K562 (cell line): ENCODE results near the gene RNF114. TPM values are rescaled to one million over a fixed set of nuclear protein-coding genes. Genes with fewer than 3 reads are reported as not detected.

Experiments
- E4F1 ChIP-seq: fragments of 250-450 bp; sonication (Bioruptor Pico); IDR thresholded peaks from 2 replicates; pipeline ENCODE4 v1.5.0; 2021; ENCODE audit warnings: mild to moderate bottlenecking, borderline replicate concordance
- ESRRA ChIP-seq: fragments of 450-650 bp; IDR thresholded peaks from 2 replicates; pipeline ENCODE4 v1.6.1; 2014; ENCODE audit warnings: low read depth, mild to moderate bottlenecking, moderate library complexity, borderline replicate concordance
- EZH2 ChIP-seq: IDR thresholded peaks from 2 replicates; pipeline ENCODE4 v1.6.1; 2012; ENCODE audit warnings: low read depth, mild to moderate bottlenecking, inconsistent platforms, low read length, borderline replicate concordance
- HDAC2 ChIP-seq: fragments of 450-650 bp; IDR thresholded peaks from 2 replicates; pipeline ENCODE4 v1.6.1; 2016; ENCODE audit warnings: mild to moderate bottlenecking
- NCOA2 ChIP-seq, 2 experiments: fragments of 450-650 bp; IDR thresholded peaks; 2 replicates each; pipeline ENCODE4 v1.6.1; 2018; ENCODE audit warnings: mild to moderate bottlenecking in 2 of 2, moderate library complexity in 1 of 2; ENCODE audit not compliant: partially characterized antibody in 2 of 2
- NCOR1 ChIP-seq: fragments of 450-650 bp; IDR thresholded peaks from 2 replicates; pipeline ENCODE4 v1.6.1; 2016; ENCODE audit warnings: mild to moderate bottlenecking, moderate library complexity
- NFATC3 ChIP-seq: fragments of 450-650 bp; IDR thresholded peaks from 2 replicates; pipeline ENCODE4 v1.6.1; 2017; ENCODE audit warnings: mild to moderate bottlenecking
- NONO ChIP-seq, 2 experiments: fragments of 200-400 bp in 1 of 2; fragments of 450-650 bp in 1 of 2; formaldehyde crosslinking in 1 of 2; IDR thresholded peaks; 2 replicates each; pipeline ENCODE4 v1.6.1; 2017; ENCODE audit warnings: low read depth in 2 of 2, mild to moderate bottlenecking in 2 of 2, moderate library complexity in 2 of 2, low read length in 1 of 2
- NR2F6 ChIP-seq: fragments of 450-650 bp; formaldehyde crosslinking; IDR thresholded peaks from 2 replicates; pipeline ENCODE4 v1.4.0; 2020; ENCODE audit warnings: mild to moderate bottlenecking
- POLR3A ChIP-seq: IDR thresholded peaks from 2 replicates; pipeline ENCODE4 v1.6.1; 2011; ENCODE audit warnings: borderline replicate concordance, mild to moderate bottlenecking, moderate library complexity; ENCODE audit not compliant: insufficient read length, insufficient read depth; ENCODE audit errors: extremely low read depth
- ZC3H4 ChIP-seq: sonication (generic); formaldehyde crosslinking; IDR thresholded peaks from 2 replicates; pipeline ENCODE4 v1.9.0; 2021; ENCODE audit warnings: missing genetic modification reagents, borderline replicate concordance
- ZFPM2 ChIP-seq: fragments of 250-450 bp; sonication (Bioruptor Pico); IDR thresholded peaks from 2 replicates; pipeline ENCODE4 v1.5.1; 2022; ENCODE audit warnings: mild to moderate bottlenecking
- ZNF311 ChIP-seq: fragments of 250-450 bp; sonication (Bioruptor Pico); IDR thresholded peaks from 2 replicates; pipeline ENCODE4 v1.4.0; 2020; ENCODE audit warnings: mild to moderate bottlenecking, moderate library complexity
- ZNF639 ChIP-seq, 2 experiments: fragments of 200-800 bp in 1 of 2; sonication (Bioruptor generic) in 1 of 2; sonication (generic) in 1 of 2; formaldehyde crosslinking in 1 of 2; IDR thresholded peaks in 1 of 2; conservative IDR thresholded peaks in 1 of 2; 2 replicates each; pipeline versions ENCODE4 v1.5.0 to v1.6.1; 2016 to 2020; ENCODE audit warnings: missing compliant biosample characterization in 1 of 2, missing genetic modification characterization in 1 of 2, missing genetic modification reagents in 1 of 2
- polyA plus RNA-seq, 8 experiments: library from polyadenylated mRNA; depleted of rRNA in 4 of 8; stranded (reverse) in 5 of 8; unstranded in 3 of 8; fragments of >200 nt; fragmentation: Nextera tagmentation in 2 of 8; fragmentation: Illumina TruSeq in 1 of 8; extraction: Ambion mirVana in 2 of 8; extraction: Trizol in 1 of 8; gene quantifications; 2 replicates each; pipeline versions ENCODE4 v1.2.1 to v1.2.3, GENCODE V29; 2011 to 2014; ENCODE audit warnings: inconsistent platforms in 1 of 8, missing spikeins in 1 of 8
- total RNA-seq, 7 experiments: library from RNA; depleted of rRNA in 6 of 7; stranded (reverse); fragments of >200 nt in 6 of 7; fragmentation: Illumina TruSeq in 2 of 7; extraction: Trizol in 2 of 7; gene quantifications; 2 replicates each; pipeline versions ENCODE4 v1.2.1 to v1.2.3, GENCODE V29; 2011 to 2021; ENCODE audit warnings: low replicate concordance in 1 of 7
- TF ChIP-seq, protein P1 (sequence below): fragments of 450-650 bp; formaldehyde crosslinking; conservative IDR thresholded peaks from 2 replicates; pipeline ENCODE4 v1.4.0; 2022; ENCODE audit warnings: mild to moderate bottlenecking, missing genetic modification characterization
- TF ChIP-seq, protein P2 (sequence below): sonication (generic); formaldehyde crosslinking; IDR thresholded peaks from 2 replicates; pipeline ENCODE4 v1.8.1; 2023; ENCODE audit warnings: missing genetic modification reagents, mild to moderate bottlenecking, borderline replicate concordance

RNF114 gene
- total and polyA plus RNA-seq, 9 of the 15 experiments (the other 6 are each of a cell fraction or from before 2014, with no cell fraction given), result 38.6 to 111 (median 62.6) TPM

DNA sequence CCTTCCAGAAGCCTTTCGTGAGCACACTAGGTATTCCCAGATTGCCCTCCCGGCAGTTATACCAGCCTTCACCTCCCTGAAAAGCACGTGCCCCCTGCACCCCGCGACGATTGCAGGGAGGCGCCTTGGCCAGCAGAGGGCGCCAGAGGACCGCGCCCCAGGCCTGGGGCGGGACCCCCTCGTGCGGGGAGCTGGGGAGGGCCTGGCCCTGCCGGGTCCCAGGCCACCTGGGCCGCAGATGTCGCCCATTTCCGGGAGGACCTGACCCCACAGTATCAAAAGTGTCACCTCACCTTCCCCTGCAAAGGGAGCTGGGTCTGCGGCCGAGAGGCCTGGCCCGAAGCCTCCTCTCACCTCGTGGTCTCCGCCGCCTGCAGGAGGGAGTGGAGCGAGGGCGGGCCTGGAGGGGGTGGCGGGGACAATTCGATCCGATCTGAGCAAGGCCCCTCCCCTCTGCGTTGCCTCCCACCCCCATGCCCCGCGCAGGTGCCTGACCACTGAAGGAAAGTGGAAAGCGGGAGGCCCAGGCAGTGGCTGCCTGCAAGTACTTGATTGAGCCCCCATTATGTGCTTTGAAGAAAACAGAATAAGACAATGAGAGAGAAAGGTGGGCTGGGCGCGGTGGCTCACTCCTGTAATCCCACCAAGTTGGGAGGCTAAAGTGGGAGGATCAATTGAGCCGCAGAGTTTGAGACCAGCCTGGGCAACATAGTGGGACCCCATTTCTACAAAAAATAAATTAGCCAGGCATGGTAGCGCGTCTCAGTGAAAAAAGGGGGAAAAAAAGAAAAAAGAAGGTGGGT, 43.0 kb downstream of the RNF114 start (continued):
- TF ChIP-seq ZNF639 (CRISPR knock-in tag; conservative IDR thresholded peaks at IDR 0.05 in 1 of 2, IDR thresholded peaks at IDR 0.05 in 1 of 2) (no peak), NFATC3 (no peak), NR2F6 (CRISPR knock-in tag) (no peak), HDAC2 (peak; percentile 63; the same call in 1 of the 2 replicates), NCOR1 (peak; percentile 9; the same call in 1 of the 2 replicates), ZFPM2 (CRISPR knock-in tag) (no peak), ESRRA (peak; percentile 52), ZC3H4 (CRISPR knock-in tag) (no peak), ZNF311 (no peak), EZH2 (no peak), E4F1 (peak; percentile 11; the same call in 1 of the 2 replicates), POLR3A (no peak), NONO (IDR thresholded peaks at IDR 0.05; ENCODE audit: low read depth in 2 of 2, low read length in 1 of 2) (0 out of 4 replicates have a peak, but pooled peaks of 1 of the 2 experiments have one; percentile 61), NCOA2 (IDR thresholded peaks at IDR 0.05; ENCODE audit: partially characterized antibody in 2 of 2) (no peak)
- TF ChIP-seq, protein P1, sequence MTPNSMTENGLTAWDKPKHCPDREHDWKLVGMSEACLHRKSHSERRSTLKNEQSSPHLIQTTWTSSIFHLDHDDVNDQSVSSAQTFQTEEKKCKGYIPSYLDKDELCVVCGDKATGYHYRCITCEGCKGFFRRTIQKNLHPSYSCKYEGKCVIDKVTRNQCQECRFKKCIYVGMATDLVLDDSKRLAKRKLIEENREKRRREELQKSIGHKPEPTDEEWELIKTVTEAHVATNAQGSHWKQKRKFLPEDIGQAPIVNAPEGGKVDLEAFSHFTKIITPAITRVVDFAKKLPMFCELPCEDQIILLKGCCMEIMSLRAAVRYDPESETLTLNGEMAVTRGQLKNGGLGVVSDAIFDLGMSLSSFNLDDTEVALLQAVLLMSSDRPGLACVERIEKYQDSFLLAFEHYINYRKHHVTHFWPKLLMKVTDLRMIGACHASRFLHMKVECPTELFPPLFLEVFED (CRISPR knock-in tag), result no peak
- TF ChIP-seq, protein P2, sequence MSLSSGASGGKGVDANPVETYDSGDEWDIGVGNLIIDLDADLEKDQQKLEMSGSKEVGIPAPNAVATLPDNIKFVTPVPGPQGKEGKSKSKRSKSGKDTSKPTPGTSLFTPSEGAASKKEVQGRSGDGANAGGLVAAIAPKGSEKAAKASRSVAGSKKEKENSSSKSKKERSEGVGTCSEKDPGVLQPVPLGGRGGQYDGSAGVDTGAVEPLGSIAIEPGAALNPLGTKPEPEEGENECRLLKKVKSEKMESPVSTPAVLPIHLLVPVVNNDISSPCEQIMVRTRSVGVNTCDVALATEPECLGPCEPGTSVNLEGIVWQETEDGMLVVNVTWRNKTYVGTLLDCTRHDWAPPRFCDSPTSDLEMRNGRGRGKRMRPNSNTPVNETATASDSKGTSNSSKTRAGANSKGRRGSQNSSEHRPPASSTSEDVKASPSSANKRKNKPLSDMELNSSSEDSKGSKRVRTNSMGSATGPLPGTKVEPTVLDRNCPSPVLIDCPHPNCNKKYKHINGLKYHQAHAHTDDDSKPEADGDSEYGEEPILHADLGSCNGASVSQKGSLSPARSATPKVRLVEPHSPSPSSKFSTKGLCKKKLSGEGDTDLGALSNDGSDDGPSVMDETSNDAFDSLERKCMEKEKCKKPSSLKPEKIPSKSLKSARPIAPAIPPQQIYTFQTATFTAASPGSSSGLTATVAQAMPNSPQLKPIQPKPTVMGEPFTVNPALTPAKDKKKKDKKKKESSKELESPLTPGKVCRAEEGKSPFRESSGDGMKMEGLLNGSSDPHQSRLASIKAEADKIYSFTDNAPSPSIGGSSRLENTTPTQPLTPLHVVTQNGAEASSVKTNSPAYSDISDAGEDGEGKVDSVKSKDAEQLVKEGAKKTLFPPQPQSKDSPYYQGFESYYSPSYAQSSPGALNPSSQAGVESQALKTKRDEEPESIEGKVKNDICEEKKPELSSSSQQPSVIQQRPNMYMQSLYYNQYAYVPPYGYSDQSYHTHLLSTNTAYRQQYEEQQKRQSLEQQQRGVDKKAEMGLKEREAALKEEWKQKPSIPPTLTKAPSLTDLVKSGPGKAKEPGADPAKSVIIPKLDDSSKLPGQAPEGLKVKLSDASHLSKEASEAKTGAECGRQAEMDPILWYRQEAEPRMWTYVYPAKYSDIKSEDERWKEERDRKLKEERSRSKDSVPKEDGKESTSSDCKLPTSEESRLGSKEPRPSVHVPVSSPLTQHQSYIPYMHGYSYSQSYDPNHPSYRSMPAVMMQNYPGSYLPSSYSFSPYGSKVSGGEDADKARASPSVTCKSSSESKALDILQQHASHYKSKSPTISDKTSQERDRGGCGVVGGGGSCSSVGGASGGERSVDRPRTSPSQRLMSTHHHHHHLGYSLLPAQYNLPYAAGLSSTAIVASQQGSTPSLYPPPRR (CRISPR knock-in tag), result no peak
